K562 (cell line): ENCODE results near the gene TKT. TPM values are rescaled to one million over a fixed set of nuclear protein-coding genes. Genes with fewer than 3 reads are reported as not detected.

ENCODE experiments used
- BRD4 ChIP-seq: fragments of 200-600 bp; sonication (generic); IDR thresholded peaks from 2 replicates; pipeline ENCODE4 v1.6.1; 2017; ENCODE audit warnings: inconsistent platforms
- CREB1 ChIP-seq, 2 experiments: sonication (generic) in 1 of 2; formaldehyde crosslinking in 1 of 2; IDR thresholded peaks; 2 replicates each; pipeline versions ENCODE4 v1.6.1 to v1.8.0; 2012 to 2022; ENCODE audit warnings: inconsistent platforms in 1 of 2, mild to moderate bottlenecking in 1 of 2, missing genetic modification reagents in 1 of 2, moderate library complexity in 1 of 2
- DMBX1 ChIP-seq: fragments of 250-450 bp; sonication (Bioruptor Pico); IDR thresholded peaks from 2 replicates; pipeline ENCODE4 v1.8.0; 2022; ENCODE audit warnings: inconsistent platforms, mild to moderate bottlenecking, moderate library complexity, borderline replicate concordance
- EP400 ChIP-seq: fragments of 450-650 bp; IDR thresholded peaks from 2 replicates; pipeline ENCODE4 v1.6.1; 2017; ENCODE audit warnings: antibody characterized with exemption, mild to moderate bottlenecking, moderate library complexity
- FOXJ3 ChIP-seq: sonication (generic); formaldehyde crosslinking; IDR thresholded peaks from 2 replicates; pipeline ENCODE4 v1.4.0; 2020; ENCODE audit warnings: mild to moderate bottlenecking, missing genetic modification reagents
- FOXP1 ChIP-seq: sonication (generic); formaldehyde crosslinking; IDR thresholded peaks from 2 replicates; pipeline ENCODE4 v1.8.0; 2022; ENCODE audit warnings: mild to moderate bottlenecking, missing genetic modification reagents
- HDGF ChIP-seq: fragments of 450-650 bp; IDR thresholded peaks from 2 replicates; pipeline ENCODE4 v1.6.1; 2016
- HIVEP1 ChIP-seq: fragments of 250-450 bp; sonication (Bioruptor Pico); IDR thresholded peaks from 2 replicates; pipeline ENCODE4 v1.4.0; 2020; ENCODE audit warnings: mild to moderate bottlenecking
- KDM2B ChIP-seq: fragments of 250-450 bp; sonication (Bioruptor Pico); IDR thresholded peaks from 2 replicates; pipeline ENCODE4 v1.8.0; 2021; ENCODE audit warnings: mild to moderate bottlenecking, moderate library complexity
- MCM7 ChIP-seq, 2 experiments: fragments of 450-650 bp; IDR thresholded peaks; 2 replicates each; pipeline ENCODE4 v1.6.1; 2016 to 2018
- MTA3 ChIP-seq: fragments of 450-650 bp; formaldehyde crosslinking; IDR thresholded peaks from 2 replicates; pipeline ENCODE4 v1.6.1; 2017; ENCODE audit warnings: mild to moderate bottlenecking, borderline replicate concordance
- NFATC3 ChIP-seq: fragments of 450-650 bp; IDR thresholded peaks from 2 replicates; pipeline ENCODE4 v1.6.1; 2017; ENCODE audit warnings: mild to moderate bottlenecking
- NFE2 ChIP-seq: IDR thresholded peaks from 2 replicates; pipeline ENCODE4 v1.6.1; 2014; ENCODE audit warnings: antibody characterized with exemption, low read depth
- PHF21A ChIP-seq: fragments of 450-650 bp; IDR thresholded peaks from 2 replicates; pipeline ENCODE4 v1.6.1; 2017; ENCODE audit warnings: low read depth, borderline replicate concordance
- PTTG1 ChIP-seq: fragments of 450-650 bp; IDR thresholded peaks from 2 replicates; pipeline ENCODE4 v1.6.1; 2016; ENCODE audit warnings: low read depth, mild to moderate bottlenecking, missing genetic modification characterization, missing compliant biosample characterization
- RB1 ChIP-seq: fragments of 450-650 bp; IDR thresholded peaks from 2 replicates; pipeline ENCODE4 v1.6.1; 2017; ENCODE audit warnings: low read depth, mild to moderate bottlenecking
- SAFB2 ChIP-seq: fragments of 200-400 bp; formaldehyde crosslinking; IDR thresholded peaks from 2 replicates; pipeline ENCODE4 v1.6.1; 2018; ENCODE audit warnings: borderline replicate concordance, low read length, low read depth, moderate library complexity; ENCODE audit not compliant: severe bottlenecking
- SLC30A9 ChIP-seq: fragments of 250-450 bp; sonication (Bioruptor Pico); IDR thresholded peaks from 2 replicates; pipeline ENCODE4 v1.8.0; 2022; ENCODE audit warnings: mild to moderate bottlenecking, moderate library complexity
- SRSF3 ChIP-seq: fragments of 200-400 bp; formaldehyde crosslinking; IDR thresholded peaks from 2 replicates; pipeline ENCODE4 v1.6.1; 2016; ENCODE audit warnings: mild to moderate bottlenecking, low read length, moderate library complexity; ENCODE audit not compliant: insufficient read depth
- TAF1 ChIP-seq: IDR thresholded peaks from 2 replicates; pipeline ENCODE4 v1.6.1; 2011; ENCODE audit warnings: mild to moderate bottlenecking, low read length, moderate library complexity; ENCODE audit not compliant: insufficient read depth, control insufficient read depth, severe bottlenecking; ENCODE audit errors: extremely low read depth
- TSC22D4 ChIP-seq: fragments of 450-650 bp; IDR thresholded peaks from 2 replicates; pipeline ENCODE4 v1.6.1; 2016; ENCODE audit warnings: missing genetic modification characterization, missing biosample characterization, control low read depth
- XRCC4 ChIP-seq: IDR thresholded peaks from one replicate; pipeline ENCODE4 v1.6.1; 2011; ENCODE audit not compliant: insufficient read depth, insufficient read length; ENCODE audit errors: extremely low read depth
- ZHX1 ChIP-seq: fragments of 150-350 bp; conservative IDR thresholded peaks from 2 replicates; pipeline ENCODE4 v1.6.1; 2014; ENCODE audit warnings: low read length
- ZNF121 ChIP-seq: sonication (generic); formaldehyde crosslinking; conservative IDR thresholded peaks from 2 replicates; pipeline ENCODE4 v1.8.0; 2022; ENCODE audit warnings: missing genetic modification reagents
- ZNF175 ChIP-seq: fragments of 200-800 bp; sonication (Bioruptor generic); IDR thresholded peaks from 2 replicates; pipeline ENCODE4 v1.6.1; 2016; ENCODE audit warnings: low read depth, mild to moderate bottlenecking, missing genetic modification characterization, missing compliant biosample characterization
- ZNF316 ChIP-seq: fragments of 450-650 bp; IDR thresholded peaks from 2 replicates; pipeline ENCODE4 v1.6.1; 2016
- ZNF644 ChIP-seq: fragments of 200-800 bp; sonication (Bioruptor generic); IDR thresholded peaks from 2 replicates; pipeline ENCODE4 v1.6.1; 2016; ENCODE audit warnings: low read depth, missing genetic modification characterization, missing compliant biosample characterization
- ZNF778 ChIP-seq: fragments of 450-650 bp; formaldehyde crosslinking; IDR thresholded peaks from 2 replicates; pipeline ENCODE4 v1.4.0; 2020; ENCODE audit warnings: mild to moderate bottlenecking, moderate library complexity
- ZNF830 ChIP-seq: fragments of 250-450 bp; sonication (Bioruptor Pico); IDR thresholded peaks from 2 replicates; pipeline ENCODE4 v1.5.0; 2021; ENCODE audit warnings: mild to moderate bottlenecking
- polyA plus RNA-seq, 8 experiments: library from polyadenylated mRNA; depleted of rRNA in 4 of 8; stranded (reverse) in 5 of 8; unstranded in 3 of 8; fragments of >200 nt; fragmentation: Nextera tagmentation in 2 of 8; fragmentation: Illumina TruSeq in 1 of 8; extraction: Ambion mirVana in 2 of 8; extraction: Trizol in 1 of 8; gene quantifications; 2 replicates each; pipeline versions ENCODE4 v1.2.1 to v1.2.3, GENCODE V29; 2011 to 2014; ENCODE audit warnings: inconsistent platforms in 1 of 8, missing spikeins in 1 of 8
- total RNA-seq, 7 experiments: library from RNA; depleted of rRNA in 6 of 7; stranded (reverse); fragments of >200 nt in 6 of 7; fragmentation: Illumina TruSeq in 2 of 7; extraction: Trizol in 2 of 7; gene quantifications; 2 replicates each; pipeline versions ENCODE4 v1.2.1 to v1.2.3, GENCODE V29; 2011 to 2021; ENCODE audit warnings: low replicate concordance in 1 of 7

TKT gene
- total and polyA plus RNA-seq, 9 of the 15 experiments (the other 6 are each of a cell fraction or from before 2014, with no cell fraction given): 58.1 to 401 (median 187) TPM

GRCh38 chr3:53269888-53270880 lies 14.4 kb upstream of the TKT start (continued):
- TF ChIP-seq ZHX1 (no peak), ZNF778 (CRISPR knock-in tag) (no peak), ZNF316 (peak; percentile 100), XRCC4 (no peak), SLC30A9 (CRISPR knock-in tag) (no peak), ZNF175 (CRISPR knock-in tag) (peak; percentile 77; the same call in 1 of the 2 replicates), MCM7 (IDR thresholded peaks at IDR 0.05) (peak in 1 of 2 experiments; percentile 93; a peak in 1 of 4 replicates), HDGF (no peak), TAF1 (peak; percentile 67), FOXJ3 (no peak), BRD4 (no peak), RB1 (no peak), NFE2 (peak; percentile 100), PTTG1 (tag) (no peak), NFATC3 (no peak), SRSF3 (no peak), TSC22D4 (tag) (no peak), EP400 (peak; percentile 58), MTA3 (peak; percentile 87), DMBX1 (peak; percentile 93), HIVEP1 (CRISPR knock-in tag) (0 out of 2 replicates have a peak, but pooled peaks have one; percentile 52), CREB1 (IDR thresholded peaks at IDR 0.05) (no peak), CREB1 (CRISPR knock-in tag; IDR thresholded peaks at IDR 0.05) (no peak), ZNF830 (CRISPR knock-in tag) (no peak), ZNF121 (no peak), SAFB2 (no peak), KDM2B (no peak), PHF21A (no peak), ZNF644 (tag) (peak; percentile 83; the same call in 1 of the 2 replicates), FOXP1 (CRISPR knock-in tag) (no peak)
